HG02610 (cell line): ENCODE data around the gene CCDC201.
"Not testable (repeated sequence)": the region's sequence is repeated elsewhere in the genome, so short reads cannot be mapped to it uniquely, and the experiment has no call there.

Experiments used
- ATAC-seq: cut with Tn5 transposase; IDR thresholded peaks from one replicate; pipeline ENCODE4 v1.9.1; 2021; ENCODE audit warnings: mild to moderate bottlenecking, moderate library complexity; ENCODE audit not compliant: unreplicated experiment

The CCDC201 gene

GRCh38 chr7:45827731-45828130 lies 45.2 kb downstream of the CCDC201 start:
- not testable (repeated sequence) for ATAC-seq

GRCh38 chr7:45826550-45826949 lies 46.3 kb downstream of the CCDC201 start:
- not testable (repeated sequence) for ATAC-seq

- not testable (repeated sequence) for ATAC-seq
Measured at GRCh38 chr7:45818763-45819162, 54.1 kb downstream of the CCDC201 start.

GRCh38 chr7:45817913-45818312 lies 55.0 kb downstream of the CCDC201 start:
- not testable (repeated sequence) for ATAC-seq

- not testable (repeated sequence) for ATAC-seq
Measured at GRCh38 chr7:45817016-45817415, 55.9 kb downstream of the CCDC201 start.

- not testable (repeated sequence) for ATAC-seq
Measured at GRCh38 chr7:45814216-45815118, 58.4 kb downstream of the CCDC201 start.

- ATAC-seq = not testable (repeated sequence)
Measured at GRCh38 chr7:45813771-45814170, 59.1 kb downstream of the CCDC201 start.

GRCh38 chr7:45812946-45813345 lies 59.9 kb downstream of the CCDC201 start:
- ATAC-seq = no peak

GRCh38 chr7:45811652-45812234 lies 61.1 kb downstream of the CCDC201 start:
- not testable (repeated sequence) for ATAC-seq

GRCh38 chr7:45810451-45811005 lies 62.4 kb downstream of the CCDC201 start:
- not testable (repeated sequence) for ATAC-seq
